ENCODE results near the gene LRTM2.

DNA sequence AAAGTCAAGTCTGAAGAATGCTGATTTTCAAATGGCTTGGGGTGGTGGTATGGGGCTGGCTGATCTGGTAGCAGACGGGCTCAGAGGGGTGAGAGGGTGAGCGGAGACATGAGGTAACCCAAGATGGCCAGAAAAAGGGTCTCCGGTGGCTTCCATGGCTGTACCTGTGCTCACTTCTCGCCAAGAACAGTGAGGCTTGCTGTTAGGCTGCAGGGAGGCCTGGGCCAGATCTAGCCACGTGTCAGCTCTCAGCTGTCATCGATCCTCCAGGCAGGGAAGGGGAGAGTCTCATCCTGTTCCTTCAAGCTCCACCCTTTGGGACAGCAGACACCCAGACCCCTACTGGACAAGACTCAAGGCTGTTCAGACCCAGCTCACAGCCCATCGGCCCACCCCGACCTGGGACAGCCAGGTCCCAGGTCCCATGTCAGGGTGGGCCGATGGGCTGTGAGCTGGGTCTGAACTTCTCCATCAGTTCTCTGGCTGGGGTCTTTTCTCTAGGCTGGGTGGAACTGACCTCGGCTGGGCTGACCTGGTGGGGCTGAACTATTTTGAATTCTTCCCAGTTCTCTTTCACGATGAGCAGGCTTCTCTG, 9.0 kb downstream of the LRTM2 start:
- TF ChIP-seq, protein P1, sequence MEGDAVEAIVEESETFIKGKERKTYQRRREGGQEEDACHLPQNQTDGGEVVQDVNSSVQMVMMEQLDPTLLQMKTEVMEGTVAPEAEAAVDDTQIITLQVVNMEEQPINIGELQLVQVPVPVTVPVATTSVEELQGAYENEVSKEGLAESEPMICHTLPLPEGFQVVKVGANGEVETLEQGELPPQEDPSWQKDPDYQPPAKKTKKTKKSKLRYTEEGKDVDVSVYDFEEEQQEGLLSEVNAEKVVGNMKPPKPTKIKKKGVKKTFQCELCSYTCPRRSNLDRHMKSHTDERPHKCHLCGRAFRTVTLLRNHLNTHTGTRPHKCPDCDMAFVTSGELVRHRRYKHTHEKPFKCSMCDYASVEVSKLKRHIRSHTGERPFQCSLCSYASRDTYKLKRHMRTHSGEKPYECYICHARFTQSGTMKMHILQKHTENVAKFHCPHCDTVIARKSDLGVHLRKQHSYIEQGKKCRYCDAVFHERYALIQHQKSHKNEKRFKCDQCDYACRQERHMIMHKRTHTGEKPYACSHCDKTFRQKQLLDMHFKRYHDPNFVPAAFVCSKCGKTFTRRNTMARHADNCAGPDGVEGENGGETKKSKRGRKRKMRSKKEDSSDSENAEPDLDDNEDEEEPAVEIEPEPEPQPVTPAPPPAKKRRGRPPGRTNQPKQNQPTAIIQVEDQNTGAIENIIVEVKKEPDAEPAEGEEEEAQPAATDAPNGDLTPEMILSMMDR (IDR thresholded peaks at IDR 0.05; ENCODE audit: poor library complexity, severe bottlenecking), result no peak
- TF ChIP-seq EZH2 (IDR thresholded peaks at IDR 0.05; ENCODE audit: borderline replicate concordance, insufficient read depth, low read length, poor library complexity, severe bottlenecking) (no peak), TAF1 (IDR thresholded peaks at IDR 0.05; ENCODE audit: low read depth) (no peak), EP300 (conservative IDR thresholded peaks at IDR 0.05; ENCODE audit: poor library complexity, severe bottlenecking) (no peak)
